C4-2B (cell line): ENCODE data around the gene LOXL4.

Experiments
- ZFX ChIP-seq: fragments of 450-650 bp; IDR thresholded peaks from 2 replicates; pipeline ENCODE4 v1.6.1; 2017
- TF ChIP-seq, protein P1 (sequence below): fragments of 450-650 bp; conservative IDR thresholded peaks from 2 replicates; pipeline ENCODE4 v1.5.1; 2017; ENCODE audit warnings: mild to moderate bottlenecking

DNA sequence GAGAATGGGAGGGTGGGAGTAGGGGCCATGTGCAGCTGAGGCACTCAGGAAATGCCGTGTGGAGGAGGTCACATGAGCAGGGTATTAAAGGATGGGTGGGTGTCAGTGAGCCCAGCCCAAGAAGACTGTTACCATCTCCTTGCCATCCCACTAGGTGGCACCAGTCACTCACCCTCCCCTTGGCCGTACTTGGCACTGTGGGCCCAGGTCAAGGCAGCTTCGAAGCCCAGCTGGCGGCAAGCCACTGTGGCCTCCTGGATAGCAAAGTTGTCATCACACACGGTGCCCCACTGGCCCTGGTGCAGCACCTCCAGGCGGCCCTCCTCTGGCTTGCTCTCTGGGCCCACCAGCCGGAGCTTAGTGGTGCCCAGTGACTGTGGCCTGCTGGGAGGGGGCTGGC, 5.4 kb downstream of the LOXL4 start:
- TF ChIP-seq, protein P1, sequence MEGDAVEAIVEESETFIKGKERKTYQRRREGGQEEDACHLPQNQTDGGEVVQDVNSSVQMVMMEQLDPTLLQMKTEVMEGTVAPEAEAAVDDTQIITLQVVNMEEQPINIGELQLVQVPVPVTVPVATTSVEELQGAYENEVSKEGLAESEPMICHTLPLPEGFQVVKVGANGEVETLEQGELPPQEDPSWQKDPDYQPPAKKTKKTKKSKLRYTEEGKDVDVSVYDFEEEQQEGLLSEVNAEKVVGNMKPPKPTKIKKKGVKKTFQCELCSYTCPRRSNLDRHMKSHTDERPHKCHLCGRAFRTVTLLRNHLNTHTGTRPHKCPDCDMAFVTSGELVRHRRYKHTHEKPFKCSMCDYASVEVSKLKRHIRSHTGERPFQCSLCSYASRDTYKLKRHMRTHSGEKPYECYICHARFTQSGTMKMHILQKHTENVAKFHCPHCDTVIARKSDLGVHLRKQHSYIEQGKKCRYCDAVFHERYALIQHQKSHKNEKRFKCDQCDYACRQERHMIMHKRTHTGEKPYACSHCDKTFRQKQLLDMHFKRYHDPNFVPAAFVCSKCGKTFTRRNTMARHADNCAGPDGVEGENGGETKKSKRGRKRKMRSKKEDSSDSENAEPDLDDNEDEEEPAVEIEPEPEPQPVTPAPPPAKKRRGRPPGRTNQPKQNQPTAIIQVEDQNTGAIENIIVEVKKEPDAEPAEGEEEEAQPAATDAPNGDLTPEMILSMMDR, result peak; percentile 83
- TF ChIP-seq ZFX, result no peak
